H1 (cell line): ENCODE results near the gene BEX3.

Experiments
- ATF2 ChIP-seq: IDR thresholded peaks from 2 replicates; pipeline ENCODE4 v1.6.1; 2012; ENCODE audit warnings: low read length, inconsistent platforms
- CHD1 ChIP-seq: IDR thresholded peaks from 2 replicates; pipeline ENCODE4 v1.6.1; 2012; ENCODE audit warnings: low read depth, low read length, improper control_type of control experiment
- MAX ChIP-seq: IDR thresholded peaks from 2 replicates; pipeline ENCODE4 v1.6.1; 2012; ENCODE audit warnings: inconsistent platforms
- TAF7 ChIP-seq: optimal IDR thresholded peaks from 2 replicates; pipeline ENCODE3; 2011; ENCODE audit warnings: low read depth, mild to moderate bottlenecking, inconsistent platforms, low read length, moderate library complexity, borderline replicate concordance
- YY1 ChIP-seq: IDR thresholded peaks from 2 replicates; pipeline ENCODE4 v1.6.1; 2011; ENCODE audit warnings: low read depth, mild to moderate bottlenecking, low read length
- TF ChIP-seq, protein P1 (sequence below), 3 experiments: IDR thresholded peaks; 1 replicate in 2 of 3; 2 replicates in 1 of 3; pipeline versions ENCODE4 v1.5.1 to v1.6.1; 2011; ENCODE audit warnings: low read length in 3 of 3, mild to moderate bottlenecking in 3 of 3, inconsistent platforms in 2 of 3, low read depth in 1 of 3, moderate library complexity in 1 of 3; ENCODE audit not compliant: insufficient read depth in 1 of 3; ENCODE audit errors: control extremely low read depth in 1 of 3

- TF ChIP-seq TAF7: no peak
- no peak for TF ChIP-seq CHD1
- TF ChIP-seq, protein P1, sequence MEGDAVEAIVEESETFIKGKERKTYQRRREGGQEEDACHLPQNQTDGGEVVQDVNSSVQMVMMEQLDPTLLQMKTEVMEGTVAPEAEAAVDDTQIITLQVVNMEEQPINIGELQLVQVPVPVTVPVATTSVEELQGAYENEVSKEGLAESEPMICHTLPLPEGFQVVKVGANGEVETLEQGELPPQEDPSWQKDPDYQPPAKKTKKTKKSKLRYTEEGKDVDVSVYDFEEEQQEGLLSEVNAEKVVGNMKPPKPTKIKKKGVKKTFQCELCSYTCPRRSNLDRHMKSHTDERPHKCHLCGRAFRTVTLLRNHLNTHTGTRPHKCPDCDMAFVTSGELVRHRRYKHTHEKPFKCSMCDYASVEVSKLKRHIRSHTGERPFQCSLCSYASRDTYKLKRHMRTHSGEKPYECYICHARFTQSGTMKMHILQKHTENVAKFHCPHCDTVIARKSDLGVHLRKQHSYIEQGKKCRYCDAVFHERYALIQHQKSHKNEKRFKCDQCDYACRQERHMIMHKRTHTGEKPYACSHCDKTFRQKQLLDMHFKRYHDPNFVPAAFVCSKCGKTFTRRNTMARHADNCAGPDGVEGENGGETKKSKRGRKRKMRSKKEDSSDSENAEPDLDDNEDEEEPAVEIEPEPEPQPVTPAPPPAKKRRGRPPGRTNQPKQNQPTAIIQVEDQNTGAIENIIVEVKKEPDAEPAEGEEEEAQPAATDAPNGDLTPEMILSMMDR (IDR thresholded peaks at IDR 0.05; ENCODE audit: control extremely low read depth in 1 of 3, insufficient read depth in 1 of 3, low read depth in 1 of 3, low read length in 3 of 3): no peak
- TF ChIP-seq YY1: no peak
- no peak for TF ChIP-seq MAX
- no peak for TF ChIP-seq ATF2
Observed at GRCh38 chrX:103344606-103345005, 31.7 kb upstream of the BEX3 start.
